GM12891 (cell line): Measurements from ENCODE around the gene OR8H3. TPM values are rescaled to one million over a fixed set of nuclear protein-coding genes. Genes with fewer than 3 reads are reported as not detected.
"Not testable (repeated sequence)": the region's sequence is repeated elsewhere in the genome, so short reads cannot be mapped to it uniquely, and the experiment has no call there.

Experiments
- DNase-seq: peaks from one replicate; pipeline ENCODE4 v3.0.0; 2011; ENCODE audit warnings: low spot score; ENCODE audit not compliant: insufficient read length
- FAIRE-seq: peaks from 2 replicates; lab custom pipeline; 2011; peaks lifted over from hg19 to GRCh38; lab: Jason Lieb, UNC
- PAX5 ChIP-seq: IDR thresholded peaks from 2 replicates; pipeline ENCODE4 v1.6.1; 2011; ENCODE audit warnings: low read length, moderate library complexity, mild to moderate bottlenecking; ENCODE audit not compliant: insufficient read depth, severe bottlenecking
- POLR2A ChIP-seq: IDR thresholded peaks from 2 replicates; pipeline ENCODE4 v1.6.1; 2011; ENCODE audit warnings: low read depth, low read length, control low read depth
- POLR2AphosphoS5 ChIP-seq: IDR thresholded peaks from 2 replicates; pipeline ENCODE4 v1.6.1; 2011; ENCODE audit warnings: low read depth, low read length, control low read depth
- POU2F2 ChIP-seq: IDR thresholded peaks from 2 replicates; pipeline ENCODE4 v1.6.1; 2011; ENCODE audit warnings: low read depth, mild to moderate bottlenecking, control low read depth, low read length, moderate library complexity
- SPI1 ChIP-seq: IDR thresholded peaks from 2 replicates; pipeline ENCODE4 v1.6.1; 2011; ENCODE audit warnings: low read depth, low read length, control low read depth
- TAF1 ChIP-seq: IDR thresholded peaks from 2 replicates; pipeline ENCODE4 v1.6.1; 2011; ENCODE audit warnings: low read depth, low read length, control low read depth
- polyA plus RNA-seq: library from polyadenylated mRNA; unstranded; fragments of >200 nt; gene quantifications from one replicate; pipeline ENCODE4 v1.2.1, GENCODE V29; 2012; ENCODE audit warnings: low read depth, missing spikeins, inconsistent platforms; ENCODE audit not compliant: missing spikeins

Gene OR8H3, protein sequence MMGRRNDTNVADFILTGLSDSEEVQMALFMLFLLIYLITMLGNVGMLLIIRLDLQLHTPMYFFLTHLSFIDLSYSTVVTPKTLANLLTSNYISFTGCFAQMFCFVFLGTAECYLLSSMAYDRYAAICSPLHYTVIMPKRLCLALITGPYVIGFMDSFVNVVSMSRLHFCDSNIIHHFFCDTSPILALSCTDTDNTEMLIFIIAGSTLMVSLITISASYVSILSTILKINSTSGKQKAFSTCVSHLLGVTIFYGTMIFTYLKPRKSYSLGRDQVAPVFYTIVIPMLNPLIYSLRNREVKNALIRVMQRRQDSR
- not detected for polyA plus RNA-seq

DNA sequence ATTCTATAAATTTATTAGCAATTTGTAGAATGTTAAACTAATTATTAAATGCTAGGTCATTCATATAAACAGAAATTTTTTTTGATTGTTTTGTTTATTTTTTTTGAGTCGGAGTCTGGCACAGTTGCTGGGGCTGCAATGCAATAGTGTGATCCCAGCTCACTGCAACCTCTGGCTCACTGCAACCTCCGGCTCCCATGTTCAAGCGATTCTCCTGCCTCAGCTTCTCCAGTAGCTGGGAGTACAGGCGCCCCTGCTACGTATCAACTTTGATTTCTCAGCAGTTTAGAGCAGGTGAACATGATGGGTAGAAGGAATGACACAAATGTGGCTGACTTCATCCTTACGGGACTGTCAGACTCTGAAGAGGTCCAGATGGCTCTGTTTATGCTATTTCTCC is at the start of gene OR8H3:
Gene OR8H3 (plus strand): TSS at position 301 of the 400 bp plus-strand sequence. CDS start 0 bp downstream, at position 301.
- FAIRE-seq: no peak
- TF ChIP-seq POLR2A: no peak
- no peak for TF ChIP-seq TAF1
- TF ChIP-seq PAX5: no peak
- TF ChIP-seq POLR2AphosphoS5: no peak
- no peak for TF ChIP-seq SPI1
- TF ChIP-seq POU2F2: no peak
- no peak for DNase-seq

DNA sequence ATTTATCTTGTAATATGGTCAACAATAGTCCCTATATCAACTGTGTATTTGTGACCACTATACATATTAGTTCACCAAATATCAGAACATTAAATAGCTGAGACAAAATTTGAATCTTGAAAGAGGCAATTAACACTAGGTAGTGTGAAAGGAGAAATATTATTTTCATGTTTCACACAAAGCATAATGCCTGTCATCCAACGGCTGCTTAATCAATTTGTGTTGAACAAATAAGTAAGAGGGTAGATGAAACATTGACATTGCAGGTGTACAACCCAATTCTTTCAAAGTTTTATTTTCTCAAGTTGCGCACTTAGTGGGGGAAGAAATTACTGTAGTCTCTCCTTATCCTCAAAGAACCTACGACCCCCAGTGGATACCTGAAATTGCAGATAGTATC is 32.5 kb upstream of the OR8H3 start:
- no peak for TF ChIP-seq POLR2AphosphoS5
- no peak for TF ChIP-seq PAX5
- no peak for TF ChIP-seq POU2F2
- no peak for TF ChIP-seq TAF1
- TF ChIP-seq POLR2A: no peak
- no peak for TF ChIP-seq SPI1
- FAIRE-seq: no peak
- no peak for DNase-seq

DNA sequence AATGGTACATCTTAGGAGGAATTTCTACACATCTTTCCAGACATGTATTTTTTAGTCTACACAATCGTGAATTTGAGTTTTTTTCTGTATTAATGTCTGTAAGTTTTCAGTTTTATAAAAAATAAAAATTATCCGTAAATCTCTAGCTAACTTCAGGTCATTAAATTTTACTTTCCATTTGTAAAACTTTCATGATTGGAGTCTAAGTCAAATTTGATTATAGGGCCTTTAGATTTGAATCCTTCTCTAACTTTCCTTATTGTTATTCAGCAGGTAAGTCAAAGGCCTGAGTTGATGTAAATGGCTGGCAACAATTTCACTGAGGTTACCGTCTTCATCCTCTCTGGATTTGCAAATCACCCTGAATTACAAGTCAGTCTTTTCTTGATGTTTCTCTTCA is 29.2 kb upstream of the OR8H3 start, which contains the start of gene OR8I2:
Gene OR8I2 (plus strand): TSS at position 301 of the 400 bp plus-strand sequence. CDS start 0 bp downstream, at position 301.
- DNase-seq (no peak), FAIRE-seq (no peak)
- TF ChIP-seq TAF1 (no peak), POLR2AphosphoS5 (no peak), POU2F2 (no peak), SPI1 (no peak), PAX5 (no peak), POLR2A (no peak)

DNA sequence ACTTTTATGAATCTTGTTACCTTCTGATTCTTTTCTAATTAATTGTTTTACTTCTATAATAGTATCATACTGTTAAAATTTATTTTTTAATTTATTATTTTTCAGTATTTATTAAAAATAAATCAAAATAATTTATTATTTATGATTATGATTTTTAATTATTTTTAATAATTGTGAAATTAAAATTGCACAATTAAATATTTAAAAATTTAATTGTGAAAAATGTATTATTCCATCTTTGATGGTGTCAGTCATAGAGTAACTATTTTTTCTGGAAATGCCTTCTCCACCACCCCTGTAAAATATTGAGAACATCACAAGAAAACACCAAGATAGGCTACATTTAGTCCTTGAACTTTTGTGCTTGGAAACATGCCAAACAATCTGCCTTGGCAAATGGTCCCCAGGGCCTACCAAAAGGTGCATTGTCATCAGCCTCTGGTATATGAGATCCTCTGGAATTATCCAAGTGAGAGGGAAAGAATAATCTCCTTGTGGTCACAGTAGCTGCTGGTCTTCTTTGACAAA is 18.9 kb upstream of the OR8H3 start, which contains the start of gene OR8H2:
Gene OR8H2 (plus strand): TSS at position 478 of the 528 bp plus-strand sequence. CDS start 1,356 bp downstream, outside the sequence.
- FAIRE-seq: no peak
- DNase-seq: no peak
- TF ChIP-seq POU2F2: no peak
- no peak for TF ChIP-seq SPI1
- no peak for TF ChIP-seq TAF1
- no peak for TF ChIP-seq PAX5
- TF ChIP-seq POLR2A: no peak
- TF ChIP-seq POLR2AphosphoS5: no peak

DNA sequence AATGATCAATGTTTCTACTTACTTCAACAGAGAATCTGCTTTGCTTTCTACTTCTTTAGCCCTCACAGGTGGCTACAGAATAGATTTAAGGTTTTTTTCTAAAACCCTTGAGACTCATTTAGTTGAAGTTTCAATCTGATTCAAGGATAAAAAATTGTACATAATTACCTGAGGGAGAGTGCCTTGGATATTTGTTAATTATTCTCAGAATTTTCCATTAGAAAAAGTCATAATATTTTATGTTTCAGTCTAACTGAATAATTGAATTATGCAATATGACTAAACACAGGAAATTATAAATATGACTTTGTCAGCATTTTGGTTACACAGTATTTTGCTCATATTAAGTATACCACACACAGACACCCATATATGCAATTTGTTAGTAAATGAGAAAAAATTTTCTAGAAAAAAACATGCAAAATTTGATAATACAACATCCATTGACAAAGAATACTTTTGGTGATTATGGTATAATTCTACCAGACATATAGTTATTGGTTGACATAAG is 18.0 kb downstream of the OR8H3 start, which contains the start of gene OR8J3:
Gene OR8J3 (minus strand): TSS at position 51 of the 511 bp plus-strand sequence. CDS start 2,483 bp downstream, outside the sequence.
- FAIRE-seq: no peak

DNA sequence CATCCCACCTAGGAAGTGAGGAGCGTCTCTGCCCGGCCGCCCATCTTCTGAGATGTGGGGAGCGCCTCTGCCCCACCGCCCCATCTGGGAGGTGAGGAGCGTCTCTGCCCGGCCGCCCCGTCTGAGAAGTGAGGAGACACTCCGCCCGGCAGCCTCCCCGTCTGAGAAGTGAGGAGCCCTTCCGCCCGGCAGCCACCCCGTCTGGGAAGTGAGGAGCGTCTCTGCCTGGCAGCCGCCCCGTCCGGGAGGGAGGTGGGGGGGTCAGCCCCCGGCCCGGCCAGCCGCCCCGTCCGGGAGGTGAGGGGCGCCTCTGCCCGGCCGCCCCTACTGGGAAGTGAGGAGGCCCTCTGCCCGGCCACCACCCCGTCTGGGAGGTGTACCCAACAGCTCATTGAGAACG is 21.5 kb downstream of the OR8H3 start:
- not testable (repeated sequence) for DNase-seq, FAIRE-seq

More for the DNA sequence above, 18.0 kb downstream of the OR8H3 start, which contains the start of gene OR8J3:
- TF ChIP-seq TAF1: no peak
- no peak for DNase-seq

DNA sequence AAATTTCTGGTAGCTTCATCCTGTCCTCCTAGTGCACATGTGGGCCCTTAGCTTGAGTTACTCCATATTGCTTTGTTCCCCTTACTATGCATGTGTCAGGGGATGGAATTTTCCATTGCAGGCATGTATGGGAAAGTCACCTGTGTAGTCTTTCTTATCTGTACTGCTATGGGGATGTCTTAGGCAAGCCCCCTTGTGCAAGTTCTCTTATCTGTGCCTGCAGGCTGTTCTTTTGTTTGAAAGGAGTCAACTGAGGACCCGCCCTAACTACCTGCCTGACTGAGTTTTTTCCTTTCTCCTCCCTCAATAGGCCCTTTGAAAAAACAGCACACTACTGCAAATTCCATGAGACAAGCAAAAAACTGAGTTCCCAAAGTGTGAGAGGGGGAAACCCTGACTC is 29.2 kb downstream of the OR8H3 start:
- no peak for DNase-seq
- TF ChIP-seq POLR2AphosphoS5 (no peak), SPI1 (no peak), TAF1 (no peak), POLR2A (no peak), PAX5 (no peak), POU2F2 (no peak)
- FAIRE-seq: no peak

DNA sequence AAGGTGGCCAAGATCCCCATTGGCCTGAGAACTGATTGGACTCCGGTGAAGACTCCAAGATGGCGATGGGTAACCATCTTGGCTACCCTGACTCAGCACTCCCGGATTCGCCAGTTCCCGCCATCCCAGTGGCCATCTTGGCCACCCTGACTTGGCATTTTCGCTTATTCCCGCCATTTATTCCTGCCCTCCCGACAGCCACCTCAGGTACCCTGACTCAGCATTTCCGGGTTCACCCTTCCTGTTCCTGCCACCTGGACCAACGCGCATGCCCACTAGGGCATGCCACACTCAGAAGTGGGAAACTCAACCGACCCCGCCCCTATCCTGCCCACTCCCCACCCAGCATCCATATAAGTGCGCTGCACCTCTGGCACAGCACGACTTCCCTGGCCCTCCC is 30.2 kb downstream of the OR8H3 start:
- TF ChIP-seq POLR2A (no peak), TAF1 (no peak), POLR2AphosphoS5 (no peak), POU2F2 (no peak), PAX5 (no peak), SPI1 (no peak)
- FAIRE-seq (no peak), DNase-seq (no peak)

DNA sequence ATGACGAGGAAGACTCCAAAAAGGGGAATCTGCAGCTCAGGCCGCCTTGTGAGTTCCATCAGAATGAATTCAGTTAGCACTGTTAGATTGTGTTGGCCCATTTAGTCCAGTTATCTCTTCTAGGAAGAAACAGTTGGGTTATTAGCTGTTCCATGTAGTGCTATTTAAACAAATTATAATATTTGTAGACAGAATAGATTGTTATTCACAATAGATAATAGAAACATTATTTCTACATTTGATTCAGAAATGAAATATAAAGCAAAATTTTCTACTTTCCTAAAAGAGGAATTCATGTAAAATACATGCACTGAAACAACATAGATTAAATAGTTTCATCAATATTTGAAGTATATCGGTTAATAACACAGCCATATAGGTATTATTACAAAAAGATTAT is 38.0 kb downstream of the OR8H3 start, which contains the start of gene OR8K5:
Gene OR8K5 (minus strand): TSS at position 101 of the 400 bp plus-strand sequence. CDS start 0 bp downstream, at position 101.
- FAIRE-seq: no peak

More for the DNA sequence above, 38.0 kb downstream of the OR8H3 start, which contains the start of gene OR8K5:
- no peak for DNase-seq
- no peak for TF ChIP-seq POLR2AphosphoS5
- no peak for TF ChIP-seq POU2F2
- TF ChIP-seq PAX5: no peak
- TF ChIP-seq SPI1: no peak
- TF ChIP-seq TAF1: no peak
- no peak for TF ChIP-seq POLR2A
